OCI-LY3 (cell line): ENCODE results near the gene DNAH1.

Experiments used
- H2AFZ ChIP-seq: fragments of 200-600, 300-600 bp; shearing (Covaris generic); 2 replicates; pipeline ENCODE4 v1.6.0; 2014; ENCODE audit warnings: antibody characterized with exemption, low read depth, low read length
- H3K27ac ChIP-seq: fragments of 200-600, 300-600 bp; sonication (generic); 2 replicates; pipeline ENCODE4 v1.5.1; 2014; ENCODE audit warnings: mild to moderate bottlenecking, low read length, moderate library complexity, mixed read lengths
- H3K27me3 ChIP-seq: fragments of 200-600, 300-600 bp; sonication (generic); 2 replicates; pipeline ENCODE4 v1.6.1; 2014; ENCODE audit warnings: low read depth, low read length, mixed read lengths
- H3K36me3 ChIP-seq: fragments of 200-600, 300-600 bp; sonication (generic); replicated peaks from 2 replicates; pipeline ENCODE3; 2014; ENCODE audit warnings: low read depth, low read length, mixed read lengths
- H3K4me1 ChIP-seq: fragments of 300-600, 200-600 bp; sonication (generic); 2 replicates; pipeline ENCODE4 v1.6.1; 2014; ENCODE audit warnings: low read length, mixed read lengths
- H3K4me2 ChIP-seq: fragments of 200-600, 300-600 bp; sonication (generic); 2 replicates; pipeline ENCODE4 v1.6.1; 2014; ENCODE audit warnings: low read length, mixed read lengths
- H3K4me3 ChIP-seq: fragments of 300-600, 200-600 bp; sonication (generic); 2 replicates; pipeline ENCODE4 v1.5.1; 2014; ENCODE audit warnings: antibody characterized with exemption, mild to moderate bottlenecking, low read length, moderate library complexity
- H3K79me2 ChIP-seq: fragments of 300-600, 200-600 bp; shearing (Covaris generic); 2 replicates; pipeline ENCODE4 v1.6.1; 2014; ENCODE audit warnings: mild to moderate bottlenecking, low read length, mixed read lengths
- H3K9ac ChIP-seq: fragments of 300-600, 200-600 bp; shearing (Covaris generic); 2 replicates; pipeline ENCODE4 v1.6.0; 2014; ENCODE audit warnings: mild to moderate bottlenecking, low read length, moderate library complexity
- H3K9me3 ChIP-seq: fragments of 200-600, 300-600 bp; shearing (Covaris generic); 2 replicates; pipeline ENCODE4 v1.6.1; 2014; ENCODE audit warnings: low read length, mixed read lengths; ENCODE audit not compliant: insufficient read depth
- H4K20me1 ChIP-seq: fragments of 200-600, 300-600 bp; sonication (generic); 2 replicates; pipeline ENCODE4 v1.6.1; 2016; ENCODE audit warnings: low read length, mixed read lengths; ENCODE audit not compliant: insufficient read depth
- EZH2phosphoT487 ChIP-seq: fragments of 200-600 bp; shearing (Covaris generic); IDR thresholded peaks from 2 replicates; pipeline ENCODE4 v1.6.1; 2018; ENCODE audit warnings: antibody characterized with exemption, mixed run types, low read depth
- TF ChIP-seq, protein P1 (sequence below): fragments of 200-600, 300-600 bp; sonication (generic); IDR thresholded peaks from 2 replicates; pipeline ENCODE4 v1.5.1; 2014; ENCODE audit warnings: antibody characterized with exemption, low read length, low read depth

Gene DNAH1

DNA sequence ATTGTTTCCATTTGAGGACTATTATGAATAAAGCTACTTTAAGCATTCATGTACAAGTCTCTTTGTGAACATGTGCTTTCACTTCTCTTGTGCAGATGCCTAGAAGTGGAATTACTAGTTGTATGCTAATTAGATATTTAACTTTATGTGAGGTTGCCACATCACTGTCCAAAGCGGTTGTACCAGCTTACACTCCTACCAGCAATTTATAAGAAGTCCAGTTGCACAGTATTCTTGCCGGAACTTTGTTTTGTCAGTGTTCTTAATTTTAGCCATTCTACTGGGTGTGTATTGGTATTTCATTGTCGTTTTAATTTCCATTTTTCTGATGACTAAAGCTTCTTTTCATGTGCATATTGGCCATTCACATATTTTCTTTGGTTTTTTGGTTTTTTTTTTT, 99.7 kb downstream of the DNAH1 start:
- no peak overlapping the region for H3K9ac ChIP-seq
- H3K27me3 ChIP-seq, result no peaks in the 10 kb centered on the region
- no peak for TF ChIP-seq EZH2phosphoT487
- TF ChIP-seq, protein P1, sequence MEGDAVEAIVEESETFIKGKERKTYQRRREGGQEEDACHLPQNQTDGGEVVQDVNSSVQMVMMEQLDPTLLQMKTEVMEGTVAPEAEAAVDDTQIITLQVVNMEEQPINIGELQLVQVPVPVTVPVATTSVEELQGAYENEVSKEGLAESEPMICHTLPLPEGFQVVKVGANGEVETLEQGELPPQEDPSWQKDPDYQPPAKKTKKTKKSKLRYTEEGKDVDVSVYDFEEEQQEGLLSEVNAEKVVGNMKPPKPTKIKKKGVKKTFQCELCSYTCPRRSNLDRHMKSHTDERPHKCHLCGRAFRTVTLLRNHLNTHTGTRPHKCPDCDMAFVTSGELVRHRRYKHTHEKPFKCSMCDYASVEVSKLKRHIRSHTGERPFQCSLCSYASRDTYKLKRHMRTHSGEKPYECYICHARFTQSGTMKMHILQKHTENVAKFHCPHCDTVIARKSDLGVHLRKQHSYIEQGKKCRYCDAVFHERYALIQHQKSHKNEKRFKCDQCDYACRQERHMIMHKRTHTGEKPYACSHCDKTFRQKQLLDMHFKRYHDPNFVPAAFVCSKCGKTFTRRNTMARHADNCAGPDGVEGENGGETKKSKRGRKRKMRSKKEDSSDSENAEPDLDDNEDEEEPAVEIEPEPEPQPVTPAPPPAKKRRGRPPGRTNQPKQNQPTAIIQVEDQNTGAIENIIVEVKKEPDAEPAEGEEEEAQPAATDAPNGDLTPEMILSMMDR, result no peak
- no peak overlapping the region for H2AFZ ChIP-seq
- H3K36me3 ChIP-seq, result no peaks in the 10 kb centered on the region
- H3K4me2 ChIP-seq, result no peak overlapping the region
- peaks cover 14% of the 10 kb centered on the region for H3K4me1 ChIP-seq
- no peaks in the 10 kb centered on the region for H4K20me1 ChIP-seq
- H3K9me3 ChIP-seq, result no peaks in the 10 kb centered on the region
- H3K4me3 ChIP-seq, result no peak overlapping the region
- H3K79me2 ChIP-seq, result peaks cover 7% of the 10 kb centered on the region; the same call in 1 of the 2 replicates
- H3K27ac ChIP-seq, result no peak overlapping the region

DNA sequence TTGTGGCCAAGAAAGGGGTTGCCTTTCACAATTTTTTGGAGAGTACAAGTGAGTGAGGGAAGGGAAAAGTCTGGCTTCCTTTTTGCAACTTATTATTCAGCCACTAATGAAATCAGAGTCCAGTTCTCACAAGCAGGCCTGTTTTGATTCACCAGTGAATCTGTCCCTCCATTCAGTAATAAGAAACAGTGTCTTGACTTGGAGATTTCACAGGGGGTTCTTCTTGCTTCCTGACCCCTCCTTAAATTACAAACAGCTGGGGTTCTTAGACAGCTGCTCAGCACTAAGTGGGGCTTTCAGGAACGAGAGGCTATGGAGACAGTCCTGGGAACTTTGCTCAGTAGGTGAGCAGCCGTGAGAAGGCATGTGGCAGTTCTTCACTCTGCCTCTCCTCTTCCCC, 104.3 kb downstream of the DNAH1 start:
- no peak overlapping the region for H3K4me2 ChIP-seq
- TF ChIP-seq, protein P1, result no peak
- no peak for TF ChIP-seq EZH2phosphoT487
- no peak overlapping the region for H2AFZ ChIP-seq

DNA sequence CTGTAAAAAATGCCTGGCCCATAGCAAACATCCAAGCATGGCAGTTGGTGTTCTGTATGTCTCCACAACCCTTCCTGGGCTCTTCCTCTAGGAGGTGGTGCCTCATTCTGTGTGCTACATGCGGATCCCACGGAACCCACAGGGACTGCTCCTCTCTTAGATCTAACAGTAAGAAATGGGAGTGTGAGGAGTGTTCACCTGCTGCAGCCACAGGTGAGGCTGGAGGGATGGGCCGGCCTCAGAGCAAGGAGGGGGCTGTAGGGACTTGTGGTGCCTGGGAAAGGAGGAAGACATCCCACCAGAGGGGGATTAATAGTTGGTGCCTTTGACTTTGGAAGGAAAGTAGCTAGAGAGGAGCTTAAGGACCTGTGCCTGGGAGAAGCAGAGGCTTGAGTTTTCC, 106.5 kb downstream of the DNAH1 start:
- no peaks in the 10 kb centered on the region for H4K20me1 ChIP-seq
- TF ChIP-seq EZH2phosphoT487, result no peak
- TF ChIP-seq, protein P1, result no peak

More for the DNA sequence above, 104.3 kb downstream of the DNAH1 start:
- Histone ChIP-seq H3K27ac (no peak overlapping the region), H4K20me1 (no peaks in the 10 kb centered on the region), H3K36me3 (no peaks in the 10 kb centered on the region), H3K9me3 (no peaks in the 10 kb centered on the region), H3K79me2 (no peaks in the 10 kb centered on the region), H3K27me3 (no peaks in the 10 kb centered on the region), H3K4me3 (no peak overlapping the region), H3K4me1 (peaks cover 4% of the 10 kb centered on the region; the same call in 1 of the 2 replicates), H3K9ac (no peak overlapping the region)

DNA sequence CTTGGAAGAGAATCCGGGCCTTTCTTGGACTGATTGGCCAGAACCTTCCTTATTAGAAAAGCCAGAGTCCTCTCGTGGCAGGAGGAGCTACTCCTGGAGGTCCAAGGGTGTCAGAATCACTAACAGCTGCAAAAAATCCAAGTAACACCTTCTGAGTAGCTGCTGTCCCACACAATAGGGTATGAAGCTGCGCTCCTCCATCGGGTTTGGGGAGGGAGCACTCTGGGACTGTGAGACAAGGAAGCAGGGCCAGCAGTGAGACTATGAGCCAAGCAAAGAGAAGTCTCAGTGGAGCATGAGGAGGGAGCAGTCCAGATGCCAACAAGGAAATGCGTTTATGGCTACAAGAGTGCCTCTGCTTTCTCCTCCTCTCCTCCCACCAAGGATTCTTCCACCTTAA, 107.1 kb downstream of the DNAH1 start:
- Histone ChIP-seq H3K4me1 (no peaks in the 10 kb centered on the region), H3K27me3 (peaks cover 3% of the 10 kb centered on the region; the same call in 1 of the 2 replicates), H3K9me3 (no peaks in the 10 kb centered on the region), H2AFZ (no peak overlapping the region), H4K20me1 (no peaks in the 10 kb centered on the region), H3K36me3 (no peaks in the 10 kb centered on the region), H3K9ac (no peak overlapping the region), H3K27ac (no peak overlapping the region), H3K79me2 (no peaks in the 10 kb centered on the region), H3K4me2 (no peak overlapping the region), H3K4me3 (no peak overlapping the region)
- no peak for TF ChIP-seq EZH2phosphoT487
- TF ChIP-seq, protein P1, result no peak

More for the DNA sequence above, 106.5 kb downstream of the DNAH1 start:
- Histone ChIP-seq H2AFZ (no peak overlapping the region), H3K9ac (no peak overlapping the region), H3K36me3 (no peaks in the 10 kb centered on the region), H3K27ac (no peak overlapping the region), H3K27me3 (peaks cover 3% of the 10 kb centered on the region; the same call in 1 of the 2 replicates), H3K4me3 (no peak overlapping the region), H3K9me3 (no peaks in the 10 kb centered on the region), H3K4me1 (no peaks in the 10 kb centered on the region), H3K4me2 (no peak overlapping the region), H3K79me2 (no peaks in the 10 kb centered on the region)
